Measurements from ENCODE around the gene SNW1.
"Not testable (repeated sequence)": the region's sequence is repeated elsewhere in the genome, so short reads cannot be mapped to it uniquely, and the experiment has no call there.

SNW1 gene

DNA sequence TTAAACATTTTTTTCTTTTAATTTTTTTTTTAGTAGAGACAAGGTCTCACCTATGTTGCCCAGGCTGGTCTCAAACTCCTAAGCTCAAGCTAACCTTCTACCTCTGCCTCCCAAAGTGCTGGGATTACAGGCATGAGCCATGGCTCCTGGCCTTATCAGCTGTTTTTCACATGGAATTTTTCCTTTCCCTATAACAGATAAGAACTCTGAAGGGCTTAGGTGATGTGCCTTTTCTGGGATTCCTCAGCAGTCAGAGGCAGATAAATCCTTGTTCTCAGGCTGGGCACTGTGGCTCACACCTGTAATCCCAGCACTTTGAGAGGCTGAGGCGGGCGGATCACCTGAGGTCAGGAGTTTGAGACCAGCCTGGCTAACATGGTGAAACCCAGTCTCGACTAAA is 32.3 kb upstream of the SNW1 start:
- not testable (repeated sequence) for H3K36me3 ChIP-seq (ENCODE audit: control insufficient read depth in 5 of 5, insufficient read depth in 5 of 5, low read length in 5 of 5); H3K9ac ChIP-seq (ENCODE audit: low read length in 5 of 5); H3K27me3 ChIP-seq (ENCODE audit: control insufficient read depth in 5 of 5, insufficient read depth in 4 of 5, low read length in 5 of 5); H3K9me3 ChIP-seq (ENCODE audit: control insufficient read depth in 5 of 5, low read length in 5 of 5); H3K27ac ChIP-seq (ENCODE audit: low read depth, low read length); H3K4me3 ChIP-seq (ENCODE audit: low read depth in 1 of 5, low read length in 5 of 5)
- peaks cover 0 to 14% (median 3%) of the 10 kb centered on the region in 5 donors for H3K4me1 ChIP-seq (ENCODE audit: control insufficient read depth in 5 of 5, insufficient read depth in 5 of 5, low read length in 5 of 5)

DNA sequence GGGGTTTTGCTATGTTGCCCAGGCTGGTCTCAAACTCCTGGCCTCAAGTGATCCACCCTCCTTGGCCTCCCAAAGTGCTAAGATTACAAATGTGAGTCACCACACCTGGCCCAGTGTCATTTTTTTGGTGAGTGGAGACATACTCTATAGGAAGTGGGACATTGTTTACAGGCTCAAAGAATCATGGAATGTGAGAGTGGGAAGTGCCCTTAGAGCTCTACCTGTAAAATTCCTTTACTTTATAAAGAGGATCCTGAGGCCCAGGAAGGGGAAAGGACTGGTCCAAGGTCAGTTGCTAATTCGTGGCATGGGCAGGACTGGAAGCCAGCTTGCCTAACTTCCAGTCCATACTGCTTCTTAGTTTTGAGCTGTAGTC is 30.3 kb upstream of the SNW1 start:
- Histone ChIP-seq H3K27me3 (ENCODE audit: control insufficient read depth in 5 of 5, insufficient read depth in 4 of 5, low read length in 5 of 5) (peaks cover 0 to 3% (median 0%) of the 10 kb centered on the region in 5 donors), H3K36me3 (ENCODE audit: control insufficient read depth in 5 of 5, insufficient read depth in 5 of 5, low read length in 5 of 5) (no peaks in the 10 kb centered on the region), H3K27ac (ENCODE audit: low read depth, low read length) (no peak overlapping the region)

DNA sequence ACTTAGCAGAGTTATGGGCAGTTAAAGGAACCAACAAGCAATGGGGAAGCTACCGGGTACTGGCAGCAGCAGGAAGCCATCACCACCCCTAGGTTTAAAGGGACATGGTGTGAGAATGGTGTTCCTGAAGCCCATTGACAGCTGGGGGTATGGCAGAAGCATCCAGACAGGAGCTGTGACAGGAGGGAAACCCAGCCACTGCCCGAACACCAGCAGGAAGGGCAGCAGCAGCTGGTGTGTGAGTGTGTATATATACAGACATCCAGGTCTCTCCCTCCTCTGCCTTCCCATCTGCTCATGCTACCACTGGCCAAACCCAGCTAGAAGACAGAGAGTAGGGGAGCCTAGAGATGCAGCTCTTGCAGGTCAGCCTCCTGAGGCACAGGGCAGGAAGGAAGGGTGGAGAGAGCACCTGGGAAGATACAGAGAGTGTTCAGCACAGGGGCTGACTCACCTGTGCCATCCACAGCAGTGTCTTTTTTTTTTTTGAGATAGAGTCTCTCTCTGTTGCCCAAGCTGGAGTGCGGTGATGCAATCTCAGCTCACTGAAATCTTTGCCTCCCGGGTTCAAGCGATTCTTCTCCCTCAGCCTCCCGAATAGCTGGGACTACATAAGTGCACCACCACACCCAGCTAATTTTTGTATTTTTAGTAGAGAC is 29.7 kb upstream of the SNW1 start:
- Histone ChIP-seq H3K4me1 (ENCODE audit: control insufficient read depth in 5 of 5, insufficient read depth in 5 of 5, low read length in 5 of 5) (peaks cover 0 to 3% (median 0%) of the 10 kb centered on the region in 5 donors), H3K9me3 (ENCODE audit: control insufficient read depth in 5 of 5, low read length in 5 of 5) (no peaks in the 10 kb centered on the region), H3K9ac (ENCODE audit: low read length in 5 of 5) (no peak overlapping the region), H3K27me3 (ENCODE audit: control insufficient read depth in 5 of 5, insufficient read depth in 4 of 5, low read length in 5 of 5) (peaks cover 0 to 3% (median 0%) of the 10 kb centered on the region in 5 donors), H3K4me3 (ENCODE audit: low read depth in 1 of 5, low read length in 5 of 5) (no peak overlapping the region), H3K27ac (ENCODE audit: low read depth, low read length) (no peak overlapping the region), H3K36me3 (ENCODE audit: control insufficient read depth in 5 of 5, insufficient read depth in 5 of 5, low read length in 5 of 5) (no peaks in the 10 kb centered on the region)

More for the DNA sequence above, 30.3 kb upstream of the SNW1 start:
- Histone ChIP-seq H3K9me3 (ENCODE audit: control insufficient read depth in 5 of 5, low read length in 5 of 5) (no peaks in the 10 kb centered on the region), H3K4me1 (ENCODE audit: control insufficient read depth in 5 of 5, insufficient read depth in 5 of 5, low read length in 5 of 5) (peaks cover 0 to 8% (median 1%) of the 10 kb centered on the region in 5 donors), H3K4me3 (ENCODE audit: low read depth in 1 of 5, low read length in 5 of 5) (no peak overlapping the region), H3K9ac (ENCODE audit: low read length in 5 of 5) (no peak overlapping the region)

DNA sequence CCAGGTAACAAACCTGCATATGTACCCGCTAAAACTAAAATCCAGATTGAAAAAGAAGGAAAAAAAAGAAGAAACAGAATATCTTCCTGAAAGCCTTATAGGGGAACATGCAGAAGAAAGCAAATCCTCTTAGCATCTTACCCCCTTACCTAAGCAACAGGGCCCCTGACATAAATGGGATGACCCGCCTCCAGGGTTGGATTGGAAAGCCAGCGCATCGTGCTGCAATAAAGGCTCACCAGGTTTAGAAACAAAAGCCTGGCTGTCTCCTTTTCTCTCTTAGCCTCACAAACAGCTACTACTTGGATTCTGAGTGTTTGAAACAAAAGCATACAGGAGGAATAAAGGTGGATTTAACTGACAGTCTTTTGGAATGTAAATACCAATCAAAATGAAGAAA is 25.2 kb upstream of the SNW1 start:
- Histone ChIP-seq H3K27me3 (ENCODE audit: control insufficient read depth in 5 of 5, insufficient read depth in 4 of 5, low read length in 5 of 5) (peaks cover 0 to 3% (median 0%) of the 10 kb centered on the region in 5 donors), H3K4me3 (ENCODE audit: low read depth in 1 of 5, low read length in 5 of 5) (no peak overlapping the region), H3K9me3 (ENCODE audit: control insufficient read depth in 5 of 5, low read length in 5 of 5) (no peaks in the 10 kb centered on the region), H3K9ac (ENCODE audit: low read length in 5 of 5) (no peak overlapping the region), H3K36me3 (ENCODE audit: control insufficient read depth in 5 of 5, insufficient read depth in 5 of 5, low read length in 5 of 5) (no peaks in the 10 kb centered on the region), H3K4me1 (ENCODE audit: control insufficient read depth in 5 of 5, insufficient read depth in 5 of 5, low read length in 5 of 5) (no peaks in the 10 kb centered on the region), H3K27ac (ENCODE audit: low read depth, low read length) (no peak overlapping the region)

DNA sequence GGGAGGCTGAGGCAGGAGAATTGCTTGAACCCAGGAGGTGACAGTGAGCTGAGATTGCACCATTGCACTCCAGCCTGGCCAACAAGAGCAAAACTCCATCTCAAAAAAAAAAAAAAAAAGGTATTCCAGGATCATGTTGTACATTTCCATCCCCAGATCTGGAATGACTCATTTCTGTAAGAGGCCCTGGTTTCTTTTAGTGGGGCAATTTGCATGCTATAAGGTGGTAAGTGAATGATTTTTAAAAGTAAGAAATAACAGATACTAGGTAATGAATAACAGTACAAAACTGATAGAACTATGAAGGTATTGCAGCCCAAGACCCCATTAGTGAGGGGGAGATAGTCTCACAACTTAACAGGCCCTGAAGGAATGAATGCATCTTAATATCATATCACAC is 21.2 kb upstream of the SNW1 start:
- H3K9me3 ChIP-seq (ENCODE audit: control insufficient read depth in 5 of 5, low read length in 5 of 5) = no peaks in the 10 kb centered on the region
- no peak overlapping the region for H3K27ac ChIP-seq (ENCODE audit: low read depth, low read length)
- H3K9ac ChIP-seq (ENCODE audit: low read length in 5 of 5) = no peak overlapping the region
- H3K27me3 ChIP-seq (ENCODE audit: control insufficient read depth in 5 of 5, insufficient read depth in 4 of 5, low read length in 5 of 5) = no peaks in the 10 kb centered on the region
- H3K4me3 ChIP-seq (ENCODE audit: low read depth in 1 of 5, low read length in 5 of 5) = no peak overlapping the region
- no peaks in the 10 kb centered on the region for H3K4me1 ChIP-seq (ENCODE audit: control insufficient read depth in 5 of 5, insufficient read depth in 5 of 5, low read length in 5 of 5)
- H3K36me3 ChIP-seq (ENCODE audit: control insufficient read depth in 5 of 5, insufficient read depth in 5 of 5, low read length in 5 of 5) = no peaks in the 10 kb centered on the region

DNA sequence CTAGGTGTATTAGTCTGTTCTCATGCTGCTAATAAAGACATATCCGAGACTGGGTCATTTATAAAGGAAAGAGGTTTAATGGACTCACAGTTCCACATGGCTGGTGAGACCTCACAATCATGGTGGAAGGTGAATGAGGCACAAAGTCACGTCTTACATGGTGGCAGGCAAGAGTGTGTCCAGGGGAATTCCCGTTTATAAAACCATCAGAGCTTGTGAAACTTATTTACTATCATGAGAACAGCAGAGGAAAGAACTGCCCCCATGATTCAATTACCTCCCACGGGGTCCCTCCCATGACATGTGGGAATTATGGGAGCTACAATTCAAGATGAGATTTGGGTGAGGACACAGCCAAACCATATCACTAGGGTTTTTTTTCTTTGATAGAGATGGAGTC is 13.0 kb upstream of the SNW1 start:
- not testable (repeated sequence) for H3K27ac ChIP-seq (ENCODE audit: low read depth, low read length); H3K9me3 ChIP-seq (ENCODE audit: control insufficient read depth in 5 of 5, low read length in 5 of 5); H3K4me3 ChIP-seq (ENCODE audit: low read depth in 1 of 5, low read length in 5 of 5)

DNA sequence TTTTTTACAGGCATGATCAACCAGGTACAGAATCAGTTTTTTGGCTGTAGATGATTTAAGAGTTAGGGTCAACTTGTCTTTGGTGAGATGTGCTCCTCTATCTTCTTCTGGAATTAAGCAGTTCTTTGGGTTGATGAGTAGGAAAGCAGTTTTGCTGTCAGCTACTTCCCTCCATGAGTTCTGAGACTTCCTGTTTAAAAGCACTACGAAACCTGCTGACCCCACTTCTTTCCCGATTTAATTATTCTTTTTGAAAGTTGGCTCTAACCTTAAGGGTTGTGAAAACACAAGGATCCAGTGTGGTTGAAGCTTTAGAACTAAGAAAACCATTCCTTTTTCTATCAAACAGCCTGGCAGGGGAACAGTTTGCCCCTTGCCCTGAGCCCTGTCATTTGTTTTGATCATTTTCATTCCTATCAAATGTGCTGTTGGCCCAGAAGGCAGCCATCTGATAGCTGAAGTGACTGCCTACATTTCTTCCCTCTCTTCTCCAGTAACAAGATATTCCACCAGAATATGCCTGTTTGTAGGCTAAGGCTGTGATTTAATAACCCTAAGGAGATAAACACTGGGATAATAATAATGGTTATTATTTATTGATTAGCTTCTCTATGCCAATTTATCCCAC is 7.6 kb upstream of the SNW1 start:
- not testable (repeated sequence) for H3K27ac ChIP-seq (ENCODE audit: low read depth, low read length); H3K4me1 ChIP-seq (ENCODE audit: control insufficient read depth in 5 of 5, insufficient read depth in 5 of 5, low read length in 5 of 5); H3K9me3 ChIP-seq (ENCODE audit: control insufficient read depth in 5 of 5, low read length in 5 of 5); H3K9ac ChIP-seq (ENCODE audit: low read length in 5 of 5); H3K27me3 ChIP-seq (ENCODE audit: control insufficient read depth in 5 of 5, insufficient read depth in 4 of 5, low read length in 5 of 5); H3K36me3 ChIP-seq (ENCODE audit: control insufficient read depth in 5 of 5, insufficient read depth in 5 of 5, low read length in 5 of 5); H3K4me3 ChIP-seq (ENCODE audit: low read depth in 1 of 5, low read length in 5 of 5)

More for the DNA sequence above, 13.0 kb upstream of the SNW1 start:
- H3K36me3 ChIP-seq (ENCODE audit: control insufficient read depth in 5 of 5, insufficient read depth in 5 of 5, low read length in 5 of 5); H3K4me1 ChIP-seq (ENCODE audit: control insufficient read depth in 5 of 5, insufficient read depth in 5 of 5, low read length in 5 of 5); H3K9ac ChIP-seq (ENCODE audit: low read length in 5 of 5); H3K27me3 ChIP-seq (ENCODE audit: control insufficient read depth in 5 of 5, insufficient read depth in 4 of 5, low read length in 5 of 5): not testable (repeated sequence)

DNA sequence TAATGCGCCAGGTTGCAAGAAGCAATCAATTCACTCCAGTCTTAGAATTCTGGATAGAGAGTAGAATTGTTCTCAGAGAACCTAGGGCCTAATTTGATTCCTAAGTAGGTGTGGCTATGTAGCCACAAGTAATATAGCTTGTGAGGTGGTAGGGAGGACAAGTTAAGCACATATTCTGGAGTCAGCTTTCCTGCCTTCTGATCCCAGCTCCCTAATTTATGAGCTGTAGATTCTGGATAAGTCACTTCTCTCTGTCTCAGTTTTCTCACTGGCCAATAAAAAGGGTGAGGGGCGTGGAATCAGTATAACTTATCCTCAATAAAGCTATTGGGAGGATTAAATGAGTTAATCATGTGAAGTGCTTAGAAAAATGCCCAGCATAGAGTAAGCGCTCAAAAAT is 3.0 kb upstream of the SNW1 start:
- Histone ChIP-seq H3K4me3 (ENCODE audit: low read depth in 1 of 5, low read length in 5 of 5) (no peak overlapping the region), H3K4me1 (ENCODE audit: control insufficient read depth in 5 of 5, insufficient read depth in 5 of 5, low read length in 5 of 5) (peaks cover 2 to 25% (median 24%) of the 10 kb centered on the region in 5 donors)

DNA sequence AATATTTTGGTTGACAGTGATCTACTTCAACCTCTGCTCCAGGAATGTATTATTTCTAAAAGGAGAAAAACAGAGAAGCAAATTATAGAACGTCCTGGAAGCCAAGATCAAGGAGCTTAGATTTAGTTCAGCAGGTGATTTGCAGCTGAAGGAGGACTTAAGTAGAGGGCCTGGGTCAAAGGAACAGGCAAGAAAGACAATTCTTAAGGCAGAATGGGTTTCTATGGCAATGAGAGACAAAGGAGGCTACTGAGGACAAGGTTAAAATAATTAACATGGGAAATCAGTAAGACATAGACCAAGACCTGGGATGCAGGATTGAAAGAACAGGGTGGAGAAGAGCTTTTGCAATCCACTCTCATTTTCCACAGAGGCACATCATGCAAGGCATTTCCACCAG is 2.4 kb upstream of the SNW1 start:
- Histone ChIP-seq H3K9ac (ENCODE audit: low read length in 5 of 5) (no peak overlapping the region), H3K27me3 (ENCODE audit: control insufficient read depth in 5 of 5, insufficient read depth in 4 of 5, low read length in 5 of 5) (no peaks in the 10 kb centered on the region), H3K4me1 (ENCODE audit: control insufficient read depth in 5 of 5, insufficient read depth in 5 of 5, low read length in 5 of 5) (peaks cover 2 to 31% (median 30%) of the 10 kb centered on the region in 5 donors), H3K36me3 (ENCODE audit: control insufficient read depth in 5 of 5, insufficient read depth in 5 of 5, low read length in 5 of 5) (peaks cover 0 to 6% (median 0%) of the 10 kb centered on the region in 5 donors), H3K27ac (ENCODE audit: low read depth, low read length) (no peak overlapping the region), H3K9me3 (ENCODE audit: control insufficient read depth in 5 of 5, low read length in 5 of 5) (no peaks in the 10 kb centered on the region), H3K4me3 (ENCODE audit: low read depth in 1 of 5, low read length in 5 of 5) (no peak overlapping the region)

More for the DNA sequence above, 3.0 kb upstream of the SNW1 start:
- Histone ChIP-seq H3K27me3 (ENCODE audit: control insufficient read depth in 5 of 5, insufficient read depth in 4 of 5, low read length in 5 of 5) (no peaks in the 10 kb centered on the region), H3K36me3 (ENCODE audit: control insufficient read depth in 5 of 5, insufficient read depth in 5 of 5, low read length in 5 of 5) (peaks cover 0 to 1% (median 0%) of the 10 kb centered on the region in 5 donors), H3K9ac (ENCODE audit: low read length in 5 of 5) (no peak overlapping the region), H3K9me3 (ENCODE audit: control insufficient read depth in 5 of 5, low read length in 5 of 5) (no peaks in the 10 kb centered on the region), H3K27ac (ENCODE audit: low read depth, low read length) (no peak overlapping the region)

DNA sequence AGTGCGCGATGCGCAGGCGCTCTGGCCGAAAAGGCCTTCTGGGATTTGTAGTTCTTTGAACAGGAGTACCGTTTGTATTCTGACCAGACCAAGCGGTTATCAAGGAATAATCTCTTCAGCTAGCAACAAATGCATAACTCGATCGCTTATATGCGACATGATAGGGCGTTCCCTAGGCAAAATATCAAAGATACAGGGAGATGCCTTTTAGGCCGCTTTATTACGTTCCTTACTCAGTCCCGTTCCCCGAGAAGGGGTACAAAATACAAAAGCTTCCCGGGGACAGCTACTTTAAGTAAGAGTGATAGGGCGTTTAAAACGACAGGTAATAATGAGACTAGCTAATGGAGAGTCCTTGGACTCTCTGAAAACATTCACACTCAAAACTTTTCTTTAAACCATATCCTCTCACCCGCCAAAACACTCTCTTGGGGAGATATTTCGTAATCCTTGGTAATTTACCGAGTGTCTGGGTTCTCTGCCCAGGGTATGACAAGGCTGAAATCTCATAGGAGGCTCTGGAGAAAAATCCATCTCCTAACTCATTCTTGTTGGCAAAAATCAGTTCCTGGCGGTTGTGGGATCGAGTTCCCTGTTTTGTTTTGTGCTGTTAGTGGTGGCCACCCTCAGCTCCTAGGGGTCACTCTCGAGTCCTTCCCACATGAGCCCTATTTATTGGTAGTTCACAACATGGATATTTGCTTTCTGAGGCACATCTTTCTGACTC is 412 bp upstream of the SNW1 start:
- Histone ChIP-seq H3K4me3 (ENCODE audit: low read depth in 1 of 5, low read length in 5 of 5) (peak overlapping the region; percentile 83 to 100 (median 93)), H3K4me1 (ENCODE audit: control insufficient read depth in 5 of 5, insufficient read depth in 5 of 5, low read length in 5 of 5) (peaks cover 2 to 40% (median 35%) of the 10 kb centered on the region in 5 donors), H3K27ac (ENCODE audit: low read depth, low read length) (peak overlapping the region; percentile 88), H3K9ac (ENCODE audit: low read length in 5 of 5) (peak overlapping the region; percentile 29 to 97 (median 89)), H3K36me3 (ENCODE audit: control insufficient read depth in 5 of 5, insufficient read depth in 5 of 5, low read length in 5 of 5) (peaks cover 0 to 6% (median 0%) of the 10 kb centered on the region in 5 donors), H3K27me3 (ENCODE audit: control insufficient read depth in 5 of 5, insufficient read depth in 4 of 5, low read length in 5 of 5) (no peaks in the 10 kb centered on the region), H3K9me3 (ENCODE audit: control insufficient read depth in 5 of 5, low read length in 5 of 5) (no peaks in the 10 kb centered on the region)

Measured in subcutaneous abdominal adipose tissue (tissue), 5 donors.